ENCODE results near the gene PABPC4L.

Gene PABPC4L

DNA sequence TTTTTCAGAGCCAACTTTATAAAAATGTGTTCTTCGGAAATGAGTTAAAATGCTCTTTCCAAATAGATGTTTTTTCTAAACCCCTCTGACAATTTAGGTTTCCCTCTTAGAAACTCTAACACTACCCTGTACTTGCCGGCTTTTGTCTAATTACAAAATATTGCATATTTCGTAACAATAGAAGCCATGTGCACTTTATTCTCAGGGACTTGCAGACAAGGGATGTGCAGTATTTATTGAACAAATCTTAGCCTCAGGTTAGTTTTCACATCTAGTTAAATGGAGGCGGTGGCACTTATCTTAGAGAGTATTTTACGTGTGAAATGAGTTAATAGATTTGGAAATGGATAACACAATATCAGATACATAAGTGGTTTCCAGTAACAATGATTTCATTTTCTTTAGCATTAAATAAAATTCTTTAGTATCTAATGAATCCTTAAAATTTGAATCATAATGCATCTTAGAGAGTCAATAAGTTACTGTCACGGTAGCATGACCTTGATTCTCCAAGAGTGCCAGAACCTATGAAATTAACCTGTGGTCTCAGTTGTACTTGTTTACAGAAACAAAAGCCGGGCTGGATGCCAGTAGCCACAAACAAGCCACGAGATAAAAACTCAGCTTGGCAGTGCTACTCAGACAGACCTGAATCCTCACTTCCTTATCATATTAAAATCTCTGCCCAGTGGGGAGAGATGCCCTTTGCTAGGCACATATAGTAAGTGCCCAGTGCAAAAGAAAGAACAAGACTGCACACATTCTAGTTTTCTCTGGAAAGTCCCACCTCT lies 772 bp upstream of the PABPC4L start:
- Histone ChIP-seq H3K27me3 (ENCODE audit: insufficient read depth, poor library complexity, severe bottlenecking) (peaks cover 5% of the 10 kb centered on the region), H3K4me3 (replicated peaks; ENCODE audit: insufficient read depth, low read length) (no peak overlapping the region), H3K27ac (replicated peaks) (no peak overlapping the region)
- DNase-seq (ENCODE audit: low read depth in 1 of 2, low spot score in 1 of 2): no peak
- TF ChIP-seq, protein P1, sequence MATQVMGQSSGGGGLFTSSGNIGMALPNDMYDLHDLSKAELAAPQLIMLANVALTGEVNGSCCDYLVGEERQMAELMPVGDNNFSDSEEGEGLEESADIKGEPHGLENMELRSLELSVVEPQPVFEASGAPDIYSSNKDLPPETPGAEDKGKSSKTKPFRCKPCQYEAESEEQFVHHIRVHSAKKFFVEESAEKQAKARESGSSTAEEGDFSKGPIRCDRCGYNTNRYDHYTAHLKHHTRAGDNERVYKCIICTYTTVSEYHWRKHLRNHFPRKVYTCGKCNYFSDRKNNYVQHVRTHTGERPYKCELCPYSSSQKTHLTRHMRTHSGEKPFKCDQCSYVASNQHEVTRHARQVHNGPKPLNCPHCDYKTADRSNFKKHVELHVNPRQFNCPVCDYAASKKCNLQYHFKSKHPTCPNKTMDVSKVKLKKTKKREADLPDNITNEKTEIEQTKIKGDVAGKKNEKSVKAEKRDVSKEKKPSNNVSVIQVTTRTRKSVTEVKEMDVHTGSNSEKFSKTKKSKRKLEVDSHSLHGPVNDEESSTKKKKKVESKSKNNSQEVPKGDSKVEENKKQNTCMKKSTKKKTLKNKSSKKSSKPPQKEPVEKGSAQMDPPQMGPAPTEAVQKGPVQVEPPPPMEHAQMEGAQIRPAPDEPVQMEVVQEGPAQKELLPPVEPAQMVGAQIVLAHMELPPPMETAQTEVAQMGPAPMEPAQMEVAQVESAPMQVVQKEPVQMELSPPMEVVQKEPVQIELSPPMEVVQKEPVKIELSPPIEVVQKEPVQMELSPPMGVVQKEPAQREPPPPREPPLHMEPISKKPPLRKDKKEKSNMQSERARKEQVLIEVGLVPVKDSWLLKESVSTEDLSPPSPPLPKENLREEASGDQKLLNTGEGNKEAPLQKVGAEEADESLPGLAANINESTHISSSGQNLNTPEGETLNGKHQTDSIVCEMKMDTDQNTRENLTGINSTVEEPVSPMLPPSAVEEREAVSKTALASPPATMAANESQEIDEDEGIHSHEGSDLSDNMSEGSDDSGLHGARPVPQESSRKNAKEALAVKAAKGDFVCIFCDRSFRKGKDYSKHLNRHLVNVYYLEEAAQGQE (IDR thresholded peaks at IDR 0.05; ENCODE audit: insufficient replicate concordance, low read depth): no peak
- no peak for TF ChIP-seq GABPA (IDR thresholded peaks at IDR 0.05; ENCODE audit: low read depth)
- TF ChIP-seq POLR2AphosphoS5 (IDR thresholded peaks at IDR 0.05; ENCODE audit: low read depth): no peak
- no peak for TF ChIP-seq SPI1 (IDR thresholded peaks at IDR 0.05; ENCODE audit: borderline replicate concordance, low read depth)
- TF ChIP-seq, protein P2, sequence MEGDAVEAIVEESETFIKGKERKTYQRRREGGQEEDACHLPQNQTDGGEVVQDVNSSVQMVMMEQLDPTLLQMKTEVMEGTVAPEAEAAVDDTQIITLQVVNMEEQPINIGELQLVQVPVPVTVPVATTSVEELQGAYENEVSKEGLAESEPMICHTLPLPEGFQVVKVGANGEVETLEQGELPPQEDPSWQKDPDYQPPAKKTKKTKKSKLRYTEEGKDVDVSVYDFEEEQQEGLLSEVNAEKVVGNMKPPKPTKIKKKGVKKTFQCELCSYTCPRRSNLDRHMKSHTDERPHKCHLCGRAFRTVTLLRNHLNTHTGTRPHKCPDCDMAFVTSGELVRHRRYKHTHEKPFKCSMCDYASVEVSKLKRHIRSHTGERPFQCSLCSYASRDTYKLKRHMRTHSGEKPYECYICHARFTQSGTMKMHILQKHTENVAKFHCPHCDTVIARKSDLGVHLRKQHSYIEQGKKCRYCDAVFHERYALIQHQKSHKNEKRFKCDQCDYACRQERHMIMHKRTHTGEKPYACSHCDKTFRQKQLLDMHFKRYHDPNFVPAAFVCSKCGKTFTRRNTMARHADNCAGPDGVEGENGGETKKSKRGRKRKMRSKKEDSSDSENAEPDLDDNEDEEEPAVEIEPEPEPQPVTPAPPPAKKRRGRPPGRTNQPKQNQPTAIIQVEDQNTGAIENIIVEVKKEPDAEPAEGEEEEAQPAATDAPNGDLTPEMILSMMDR (IDR thresholded peaks at IDR 0.05; ENCODE audit: insufficient read depth, low read length): no peak

DNA sequence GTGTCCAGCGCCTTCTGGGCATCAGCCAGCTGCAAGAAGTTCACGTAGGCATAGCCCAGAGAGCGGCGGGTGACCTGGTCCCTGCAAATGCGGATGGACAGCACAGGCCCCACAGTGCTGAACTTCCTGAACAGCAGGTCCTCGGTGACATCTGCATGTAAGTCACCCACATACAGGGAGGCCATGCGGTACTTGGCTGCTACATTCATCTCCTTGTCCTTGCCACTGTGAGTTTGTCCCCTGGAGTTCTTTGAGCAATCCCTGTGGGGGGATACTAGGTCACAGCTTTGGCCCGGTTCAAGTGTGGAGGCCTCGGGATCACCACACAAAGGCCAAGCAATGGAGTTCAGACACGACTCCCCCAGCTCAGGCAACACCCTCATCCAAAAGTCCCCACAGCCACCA lies 776 bp downstream of the PABPC4L start:
- DNase-seq (ENCODE audit: low read depth in 1 of 2, low spot score in 1 of 2): no peak
- no peak for TF ChIP-seq GABPA (IDR thresholded peaks at IDR 0.05; ENCODE audit: low read depth)
- TF ChIP-seq, protein P2 (IDR thresholded peaks at IDR 0.05; ENCODE audit: insufficient read depth, low read length): no peak
- TF ChIP-seq SPI1 (IDR thresholded peaks at IDR 0.05; ENCODE audit: borderline replicate concordance, low read depth): no peak
- TF ChIP-seq, protein P1 (IDR thresholded peaks at IDR 0.05; ENCODE audit: insufficient replicate concordance, low read depth): no peak
- no peak for TF ChIP-seq POLR2AphosphoS5 (IDR thresholded peaks at IDR 0.05; ENCODE audit: low read depth)
- no peak overlapping the region for H3K4me3 ChIP-seq (replicated peaks; ENCODE audit: insufficient read depth, low read length)
- peaks cover 5% of the 10 kb centered on the region for H3K27me3 ChIP-seq (ENCODE audit: insufficient read depth, poor library complexity, severe bottlenecking)
- H3K27ac ChIP-seq (replicated peaks): no peak overlapping the region

DNA sequence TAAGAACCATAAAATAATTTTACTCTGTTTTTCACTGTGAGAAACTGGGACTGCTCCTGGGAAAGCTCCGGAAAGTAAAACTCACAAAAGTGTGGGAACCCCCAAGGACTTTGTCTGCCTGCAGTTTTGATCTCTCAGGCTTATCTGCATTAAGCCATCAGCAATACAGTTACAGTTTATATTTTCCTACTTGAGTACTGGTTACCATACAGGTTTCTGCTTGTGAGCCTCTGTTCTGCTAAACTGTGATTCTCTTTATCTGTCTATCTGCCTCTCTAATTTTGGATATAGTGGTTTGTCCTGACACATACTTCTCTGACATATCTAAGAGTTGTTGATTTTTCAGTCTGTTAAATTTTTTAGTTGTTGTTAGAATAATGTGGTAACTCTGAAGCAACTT lies 11.6 kb downstream of the PABPC4L start:
- DNase-seq (ENCODE audit: low read depth in 1 of 2, low spot score in 1 of 2): no peak
- H3K4me3 ChIP-seq (replicated peaks; ENCODE audit: insufficient read depth, low read length): no peak overlapping the region
- H3K27me3 ChIP-seq (ENCODE audit: insufficient read depth, poor library complexity, severe bottlenecking): no peaks in the 10 kb centered on the region
- TF ChIP-seq SPI1 (IDR thresholded peaks at IDR 0.05; ENCODE audit: borderline replicate concordance, low read depth) (no peak), POLR2AphosphoS5 (IDR thresholded peaks at IDR 0.05; ENCODE audit: low read depth) (no peak), GABPA (IDR thresholded peaks at IDR 0.05; ENCODE audit: low read depth) (no peak)
- TF ChIP-seq, protein P2 (IDR thresholded peaks at IDR 0.05; ENCODE audit: insufficient read depth, low read length): no peak
- TF ChIP-seq, protein P1 (IDR thresholded peaks at IDR 0.05; ENCODE audit: insufficient replicate concordance, low read depth): no peak
- H3K27ac ChIP-seq (replicated peaks): no peak overlapping the region

Data from HL-60 (cell line).